Mononuclear cell (primary cell): ENCODE results near the gene SLC25A26. TPM values are rescaled to one million over a fixed set of nuclear protein-coding genes. Genes with fewer than 3 reads are reported as not detected.

Experiments
- H3K27me3 ChIP-seq: 2 replicates; pipeline ENCODE4 v1.6.0; 2011; ENCODE audit warnings: low read length, control low read depth; ENCODE audit not compliant: insufficient read depth
- H3K4me1 ChIP-seq: 2 replicates; pipeline ENCODE4 v1.5.1; 2011; ENCODE audit warnings: mild to moderate bottlenecking, low read length, control low read depth; ENCODE audit not compliant: insufficient read depth
- H3K4me3 ChIP-seq: 2 replicates; pipeline ENCODE4 v1.5.1; 2011; ENCODE audit warnings: mild to moderate bottlenecking, low read length, moderate library complexity
- H3K9me3 ChIP-seq: 2 replicates; pipeline ENCODE4 v1.5.1; 2011; ENCODE audit warnings: low read depth, mild to moderate bottlenecking, control low read depth, low read length
- total RNA-seq: library from RNA; depleted of rRNA; stranded (reverse); fragments of >200 nt; gene quantifications from one replicate; pipeline ENCODE4 v1.2.3, GENCODE V29; 2012

The SLC25A26 gene
- total RNA-seq, 1 donor, result 30.5 TPM

DNA sequence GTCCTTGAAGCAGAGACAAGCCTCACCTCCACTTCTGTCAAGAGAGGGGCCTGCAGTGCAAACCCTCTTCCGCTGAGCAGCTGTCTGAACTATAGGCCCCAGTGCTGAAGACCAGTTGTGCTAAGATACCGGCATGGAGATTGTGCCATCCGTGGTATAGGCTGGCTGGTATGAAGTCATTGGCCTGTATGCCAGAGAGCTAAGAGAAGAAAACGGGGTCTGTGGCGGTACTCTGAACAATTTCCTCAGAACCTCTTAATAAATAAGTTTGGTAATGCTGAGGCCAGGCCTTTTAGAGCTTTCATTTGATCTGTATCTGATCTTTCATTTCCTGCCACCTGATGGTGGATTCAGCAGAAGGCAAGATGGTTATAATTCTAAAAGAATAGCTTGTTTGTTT lies 157.0 kb downstream of the SLC25A26 start:
- H3K27me3 ChIP-seq, result no peaks in the 10 kb centered on the region
- H3K9me3 ChIP-seq, result no peaks in the 10 kb centered on the region
- H3K4me1 ChIP-seq, result no peaks in the 10 kb centered on the region
- no peak overlapping the region for H3K4me3 ChIP-seq

DNA sequence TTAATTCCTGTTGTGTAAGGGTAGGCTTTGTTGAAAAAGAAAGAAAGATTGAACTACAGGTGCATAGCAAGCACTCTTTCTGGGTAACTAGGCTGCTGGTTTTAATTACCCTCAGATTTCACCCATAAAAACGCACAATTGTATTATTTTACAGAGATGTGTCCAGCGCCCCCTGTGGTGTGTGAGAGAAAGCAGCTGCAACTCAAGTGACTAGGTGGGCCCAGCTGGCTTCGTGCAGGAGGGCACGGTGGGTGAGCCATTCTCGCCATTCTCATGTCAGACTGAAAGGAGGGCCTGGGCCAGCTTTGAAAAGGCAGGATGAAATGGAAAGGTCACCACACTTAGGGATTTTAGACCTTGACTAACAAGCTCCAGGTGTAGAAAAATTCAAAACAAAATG lies 157.5 kb downstream of the SLC25A26 start:
- Histone ChIP-seq H3K4me1 (no peaks in the 10 kb centered on the region), H3K27me3 (no peaks in the 10 kb centered on the region), H3K4me3 (no peak overlapping the region), H3K9me3 (no peaks in the 10 kb centered on the region)

- no peak overlapping the region for H3K4me3 ChIP-seq
- H3K4me1 ChIP-seq, result no peaks in the 10 kb centered on the region
- no peaks in the 10 kb centered on the region for H3K27me3 ChIP-seq
- no peaks in the 10 kb centered on the region for H3K9me3 ChIP-seq
Measured at GRCh38 chr3:66379565-66379964, 158.8 kb downstream of the SLC25A26 start.

DNA sequence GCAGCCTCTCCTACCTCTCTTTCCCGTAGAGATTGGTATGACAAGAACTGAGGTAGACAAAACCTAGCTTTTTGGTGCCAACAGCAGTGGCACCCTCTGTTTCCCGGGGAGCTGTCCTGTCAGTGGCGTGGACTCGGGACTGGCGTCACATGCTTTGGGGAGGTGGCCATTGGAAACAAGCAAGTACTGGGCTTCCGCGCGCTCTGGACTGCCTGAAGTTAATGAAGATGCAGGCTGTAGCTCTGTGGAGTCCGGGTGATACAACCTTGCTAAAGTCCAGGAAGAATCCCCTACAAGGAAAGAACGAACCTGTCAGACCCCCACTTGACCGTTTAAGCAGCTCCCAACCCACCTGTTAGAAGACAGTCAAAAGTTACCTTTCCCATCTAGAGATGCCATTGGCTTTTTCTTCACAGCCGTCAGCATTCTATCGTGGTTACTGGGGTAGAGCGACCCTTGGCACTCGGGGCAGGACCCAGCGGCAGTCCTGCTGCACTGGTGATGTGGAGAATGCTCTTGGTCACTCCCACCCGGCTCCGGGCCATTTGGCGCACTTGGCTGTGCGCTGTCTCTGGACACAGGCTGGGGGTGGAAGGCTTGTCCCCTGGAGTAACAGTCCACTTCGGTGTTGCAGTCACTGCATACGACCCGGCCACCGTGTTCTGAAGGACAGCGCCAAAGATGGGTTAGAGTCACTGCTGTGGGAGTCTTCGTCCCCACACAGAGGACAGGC lies 159.6 kb downstream of the SLC25A26 start:
- Histone ChIP-seq H3K4me3 (no peak overlapping the region), H3K4me1 (no peaks in the 10 kb centered on the region), H3K9me3 (no peaks in the 10 kb centered on the region), H3K27me3 (no peaks in the 10 kb centered on the region)

GRCh38 chr3:66381626-66382025 lies 160.8 kb downstream of the SLC25A26 start:
- Histone ChIP-seq H3K27me3 (no peaks in the 10 kb centered on the region), H3K4me3 (no peak overlapping the region), H3K4me1 (peaks cover 2% of the 10 kb centered on the region)

DNA sequence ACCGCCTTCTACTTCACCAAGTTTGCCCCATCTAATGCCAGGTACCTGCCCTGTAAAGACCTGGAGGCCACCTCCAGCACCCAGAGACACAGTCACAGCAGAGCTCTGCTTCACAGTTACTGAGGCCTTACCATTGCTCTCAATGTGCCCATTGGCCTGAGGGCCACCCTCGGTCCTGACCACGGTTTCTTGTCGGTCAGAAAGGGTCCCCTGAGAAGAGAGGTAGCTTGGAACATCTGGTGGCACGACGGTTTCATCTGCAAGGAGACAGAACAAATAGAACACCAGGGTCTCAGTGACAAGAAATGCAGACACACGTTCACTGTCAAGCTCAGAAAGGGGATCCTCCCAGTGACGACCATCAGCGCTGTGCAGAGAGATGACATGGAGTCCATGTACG lies 161.3 kb downstream of the SLC25A26 start:
- Histone ChIP-seq H3K27me3 (no peaks in the 10 kb centered on the region), H3K4me1 (peaks cover 6% of the 10 kb centered on the region), H3K9me3 (no peaks in the 10 kb centered on the region)

More at GRCh38 chr3:66381626-66382025, 160.8 kb downstream of the SLC25A26 start:
- no peaks in the 10 kb centered on the region for H3K9me3 ChIP-seq

DNA sequence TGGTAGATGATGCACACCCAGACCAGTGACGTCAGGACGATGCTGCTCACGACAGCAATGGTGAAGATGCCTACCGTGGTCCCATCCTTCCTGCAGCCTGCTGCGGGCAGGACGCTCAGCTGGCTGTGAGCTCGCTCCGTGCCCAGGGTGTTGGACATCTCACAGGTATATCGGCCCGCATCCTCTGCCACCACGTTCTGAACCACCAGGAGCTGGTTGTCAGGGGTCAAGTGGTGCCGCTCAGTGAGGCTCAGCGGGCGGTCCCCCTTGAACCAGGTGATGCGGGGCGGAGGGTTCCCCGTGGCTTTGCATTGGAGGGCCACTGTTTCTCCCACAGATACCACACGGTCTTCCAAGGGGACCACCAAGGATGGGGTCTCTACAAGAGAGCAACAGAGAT lies 162.2 kb downstream of the SLC25A26 start:
- Histone ChIP-seq H3K4me3 (no peak overlapping the region), H3K4me1 (peaks cover 10% of the 10 kb centered on the region), H3K9me3 (no peaks in the 10 kb centered on the region), H3K27me3 (no peaks in the 10 kb centered on the region)

More for the DNA sequence above, 161.3 kb downstream of the SLC25A26 start:
- no peak overlapping the region for H3K4me3 ChIP-seq

DNA sequence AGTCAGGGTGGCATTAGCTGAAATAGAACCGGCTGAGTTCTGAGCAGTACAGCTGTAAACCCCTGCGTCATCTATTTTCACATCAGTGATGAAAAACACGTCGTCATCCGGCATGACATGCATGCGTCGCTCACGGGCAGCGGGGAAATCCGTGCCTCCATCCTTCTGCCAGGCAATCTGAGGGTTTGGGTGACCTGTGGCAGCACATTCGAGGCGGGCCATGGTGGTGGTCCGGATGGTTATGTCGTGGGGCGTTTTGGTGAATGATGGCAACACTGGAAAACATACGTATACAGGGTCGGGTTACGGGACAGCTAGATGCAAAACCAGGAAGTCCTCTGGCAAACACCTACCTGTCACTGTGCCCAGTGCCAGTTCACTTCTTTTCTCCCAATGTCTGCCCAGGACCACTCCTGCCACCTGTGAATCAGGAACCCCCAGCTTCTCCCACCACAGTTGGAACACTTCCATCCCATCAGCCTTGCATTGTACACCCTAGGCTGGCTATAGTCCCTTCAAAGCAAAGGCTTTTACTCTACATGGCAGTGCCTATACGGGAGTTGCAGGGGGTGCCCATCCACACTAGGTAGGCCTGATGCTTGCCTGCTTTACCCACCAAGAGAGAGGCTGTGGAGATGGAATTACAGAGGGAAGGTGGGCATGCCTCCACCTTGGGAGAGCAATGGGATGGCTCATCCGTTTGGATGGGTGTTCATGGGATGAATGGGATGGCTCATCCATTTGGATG lies 163.4 kb downstream of the SLC25A26 start:
- Histone ChIP-seq H3K27me3 (no peaks in the 10 kb centered on the region), H3K4me1 (peaks cover 10% of the 10 kb centered on the region), H3K4me3 (no peak overlapping the region), H3K9me3 (no peaks in the 10 kb centered on the region)

DNA sequence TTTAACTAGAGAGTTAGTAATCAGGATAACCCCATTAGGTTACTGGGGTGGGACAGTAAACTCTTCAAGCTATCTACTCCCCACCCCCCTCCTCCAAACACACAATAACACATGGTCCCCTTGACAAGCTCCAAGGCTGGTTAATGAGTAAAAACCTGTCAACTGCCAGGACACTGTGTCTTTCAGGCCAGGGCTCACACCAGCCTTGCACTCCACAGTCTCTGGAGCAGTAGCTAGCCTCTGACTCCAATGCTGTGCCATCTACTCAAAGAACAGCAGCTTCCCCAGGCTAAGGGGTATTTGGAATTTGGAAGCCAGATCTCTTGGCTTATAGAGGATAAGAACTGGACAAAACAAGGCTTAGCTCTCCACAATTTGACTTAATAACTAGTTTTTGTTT lies 164.3 kb downstream of the SLC25A26 start:
- no peak overlapping the region for H3K4me3 ChIP-seq
- H3K27me3 ChIP-seq, result no peaks in the 10 kb centered on the region
- H3K9me3 ChIP-seq, result no peaks in the 10 kb centered on the region
- peaks cover 10% of the 10 kb centered on the region for H3K4me1 ChIP-seq

DNA sequence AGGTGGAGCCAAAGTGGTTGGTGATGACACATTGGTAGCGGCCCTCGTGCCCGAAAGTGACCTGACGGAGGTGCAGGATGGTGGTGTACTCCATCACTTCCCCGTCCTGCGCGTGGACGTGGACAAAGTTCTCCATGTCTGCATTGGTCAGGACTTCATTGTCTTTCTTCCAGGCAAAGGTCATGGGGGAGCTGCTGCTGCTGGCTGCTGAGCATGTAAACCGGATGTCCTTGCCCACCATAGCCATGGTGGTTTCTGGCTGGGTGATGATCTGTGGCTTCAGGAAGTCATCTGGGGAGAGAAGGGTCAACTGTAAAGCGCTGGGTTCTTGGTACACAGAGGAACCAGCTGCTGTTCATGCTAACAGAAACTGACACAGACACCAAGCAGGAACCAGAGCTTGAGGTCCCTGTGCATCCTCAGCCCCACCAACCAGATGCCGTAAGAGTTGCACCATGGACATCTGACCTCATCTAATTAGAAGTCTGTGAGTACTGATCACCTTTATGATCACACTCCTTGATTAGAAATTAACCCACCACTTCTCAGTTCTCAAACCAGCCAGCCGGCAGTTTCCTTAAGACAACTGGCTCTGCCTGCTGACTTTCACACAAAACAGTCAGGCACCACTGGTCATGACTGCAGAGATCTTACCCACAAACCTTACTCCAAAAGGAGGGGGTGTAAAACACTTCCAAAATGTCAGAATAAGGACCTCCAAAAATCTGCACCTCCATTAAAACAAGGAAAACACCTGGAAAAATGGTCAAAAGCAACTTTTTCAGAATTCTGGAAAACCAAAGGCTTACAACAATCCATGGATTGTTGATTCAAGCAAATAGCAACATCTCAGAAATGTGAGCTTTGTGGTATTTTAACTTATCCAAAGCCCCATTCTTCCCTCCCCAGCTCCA lies 165.5 kb downstream of the SLC25A26 start:
- H3K4me1 ChIP-seq, result peaks cover 10% of the 10 kb centered on the region
- no peaks in the 10 kb centered on the region for H3K9me3 ChIP-seq
- H3K27me3 ChIP-seq, result no peaks in the 10 kb centered on the region
- no peak overlapping the region for H3K4me3 ChIP-seq

GRCh38 chr3:66386925-66387650 lies 166.3 kb downstream of the SLC25A26 start:
- H3K9me3 ChIP-seq, result no peaks in the 10 kb centered on the region
- no peak overlapping the region for H3K4me3 ChIP-seq
- H3K27me3 ChIP-seq, result no peaks in the 10 kb centered on the region
- peaks cover 10% of the 10 kb centered on the region for H3K4me1 ChIP-seq

DNA sequence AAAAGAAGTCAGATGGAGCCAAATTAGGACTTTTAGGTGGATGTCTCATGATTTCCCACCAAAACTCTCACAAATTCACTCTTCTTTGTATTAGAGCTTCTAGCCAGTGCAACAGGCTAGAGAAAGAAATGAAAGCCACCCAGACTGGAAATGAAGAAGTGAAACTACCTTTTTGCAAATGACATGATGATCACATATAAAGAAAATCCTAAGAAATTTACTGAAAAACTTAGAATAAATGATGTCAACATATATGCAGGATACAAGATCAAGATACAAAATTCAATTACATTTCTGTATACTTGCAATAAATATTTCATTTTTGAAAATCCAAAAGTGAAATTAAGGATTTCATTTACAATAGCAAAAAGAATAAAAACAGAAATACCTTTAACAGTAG lies 169.2 kb downstream of the SLC25A26 start:
- Histone ChIP-seq H3K27me3 (no peaks in the 10 kb centered on the region), H3K4me1 (peaks cover 27% of the 10 kb centered on the region), H3K9me3 (no peaks in the 10 kb centered on the region), H3K4me3 (no peak overlapping the region)

GRCh38 chr3:66392512-66392911 lies 171.7 kb downstream of the SLC25A26 start:
- Histone ChIP-seq H3K27me3 (no peaks in the 10 kb centered on the region), H3K9me3 (no peaks in the 10 kb centered on the region), H3K4me3 (no peak overlapping the region), H3K4me1 (peaks cover 18% of the 10 kb centered on the region)

DNA sequence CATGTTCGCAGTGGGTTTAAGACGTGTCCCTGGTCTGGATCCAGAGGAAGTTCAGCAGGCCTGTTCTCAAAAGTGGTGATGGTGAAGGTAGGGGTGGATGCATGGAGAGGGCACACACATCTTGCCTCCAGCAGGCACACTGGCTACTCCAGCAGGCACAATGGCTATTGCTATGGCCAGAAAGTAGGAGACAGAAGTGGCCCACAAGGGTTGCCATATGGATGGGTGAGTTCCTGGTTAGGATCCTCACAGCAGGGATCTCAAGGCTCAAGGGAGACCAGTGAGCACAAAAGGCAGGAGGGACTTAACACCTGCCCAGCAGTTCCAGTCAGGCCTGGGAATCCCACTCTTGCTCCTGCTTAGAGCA lies 172.1 kb downstream of the SLC25A26 start:
- Histone ChIP-seq H3K9me3 (no peaks in the 10 kb centered on the region), H3K4me1 (peaks cover 16% of the 10 kb centered on the region), H3K27me3 (no peaks in the 10 kb centered on the region), H3K4me3 (no peak overlapping the region)
